ENCODE data around the gene CA9.

Gene CA9

GRCh38 chr9:35673132-35674024 lies at the start of gene CA9:
TSS of gene CA9 (plus strand) at chr9:35673928. CDS start at chr9:35673960, 32 bp downstream.
- Mint-ChIP-seq H3K27me3 (ENCODE audit: low read depth, poor library complexity) (peaks cover 31% of the 10 kb centered on the region), H3K36me3 (ENCODE audit: low read depth) (no peaks in the 10 kb centered on the region), H3K4me3 (peak within 1 kb of the TSS; percentile 67), H3K27ac (no peak within 1 kb of the TSS), H3K4me1 (peaks cover 47% of the 10 kb centered on the region), H3K9me3 (no peaks in the 10 kb centered on the region)
- no peak for TF ChIP-seq CTCF (IDR thresholded peaks at IDR 0.05)
- DNase-seq: no peak

GRCh38 chr9:35627575-35627974 lies 46.2 kb upstream of the CA9 start:
- Mint-ChIP-seq H3K27ac (no peak overlapping the region), H3K27me3 (ENCODE audit: low read depth, poor library complexity) (no peaks in the 10 kb centered on the region), H3K4me3 (no peak overlapping the region), H3K9me3 (no peaks in the 10 kb centered on the region), H3K4me1 (no peaks in the 10 kb centered on the region), H3K36me3 (ENCODE audit: low read depth) (no peaks in the 10 kb centered on the region)
- DNase-seq: no peak
- no peak for TF ChIP-seq CTCF (IDR thresholded peaks at IDR 0.05)

GRCh38 chr9:35628389-35628991 lies 45.2 kb upstream of the CA9 start:
- peaks cover 3% of the 10 kb centered on the region for H3K36me3 Mint-ChIP-seq (ENCODE audit: low read depth)
- no peak for TF ChIP-seq CTCF (IDR thresholded peaks at IDR 0.05)
- DNase-seq: no peak
- H3K27me3 Mint-ChIP-seq (ENCODE audit: low read depth, poor library complexity): peaks cover under 1% of the 10 kb centered on the region
- H3K4me1 Mint-ChIP-seq: peaks cover 3% of the 10 kb centered on the region
- peaks cover 4% of the 10 kb centered on the region for H3K9me3 Mint-ChIP-seq
- H3K4me3 Mint-ChIP-seq: no peak overlapping the region
- no peak overlapping the region for H3K27ac Mint-ChIP-seq

- H3K27me3 Mint-ChIP-seq (ENCODE audit: low read depth, poor library complexity): peaks cover 3% of the 10 kb centered on the region
- H3K4me3 Mint-ChIP-seq: no peak overlapping the region
- peaks cover 6% of the 10 kb centered on the region for H3K36me3 Mint-ChIP-seq (ENCODE audit: low read depth)
- TF ChIP-seq CTCF (IDR thresholded peaks at IDR 0.05): no peak
- no peak for DNase-seq
- no peak overlapping the region for H3K27ac Mint-ChIP-seq
- H3K4me1 Mint-ChIP-seq: peaks cover 13% of the 10 kb centered on the region
- peaks cover 7% of the 10 kb centered on the region for H3K9me3 Mint-ChIP-seq
Measured at GRCh38 chr9:35629597-35629996, 44.1 kb upstream of the CA9 start.

GRCh38 chr9:35635730-35636129 lies 38.0 kb upstream of the CA9 start:
- no peak overlapping the region for H3K4me3 Mint-ChIP-seq
- H3K36me3 Mint-ChIP-seq (ENCODE audit: low read depth): peaks cover 21% of the 10 kb centered on the region
- peaks cover 22% of the 10 kb centered on the region for H3K9me3 Mint-ChIP-seq
- H3K27me3 Mint-ChIP-seq (ENCODE audit: low read depth, poor library complexity): peaks cover 19% of the 10 kb centered on the region
- peaks cover 30% of the 10 kb centered on the region for H3K4me1 Mint-ChIP-seq
- H3K27ac Mint-ChIP-seq: peak overlapping the region; percentile 37
- no peak for TF ChIP-seq CTCF (IDR thresholded peaks at IDR 0.05)
- DNase-seq: no peak

All from nephron progenitor cell (in vitro differentiated cells).